Heart right ventricle (tissue), 16 donors: ENCODE results near the gene FAM180A. TPM values are rescaled to one million over a fixed set of nuclear protein-coding genes. Genes with fewer than 3 reads are reported as not detected.

Experiments used
- ATAC-seq, 8 donors: fragments of 200-7000 bp; cut with Tn5 transposase; one replicate each; pipeline ENCODE4 v1.9.1; 2020; ENCODE audit warnings: mild to moderate bottlenecking in 8 of 8, moderate library complexity in 8 of 8, moderate number of reproducible peaks in 1 of 8
- DNase-seq, 2 donors: peaks; one replicate each; pipeline ENCODE4 v3.0.0-alpha.2; 2020
- H3K27ac ChIP-seq, 10 donors: fragments of 200-600 bp; sonication (generic) in 2 of 10; one replicate each; pipeline versions ENCODE4 v1.5.0 to v1.8.0; 2020 to 2022; ENCODE audit warnings: mild to moderate bottlenecking in 3 of 10
- H3K27me3 ChIP-seq, 7 donors: fragments of 200-600 bp; one replicate each; pipeline ENCODE4 v1.8.0; 2021 to 2022; ENCODE audit warnings: mild to moderate bottlenecking in 2 of 7
- H3K36me3 ChIP-seq, 9 donors: fragments of 200-600 bp; sonication (generic) in 1 of 9; one replicate each; pipeline versions ENCODE4 v1.5.0 to v1.8.0; 2020 to 2022; ENCODE audit warnings: mild to moderate bottlenecking in 2 of 9
- H3K4me1 ChIP-seq, 9 donors: fragments of 200-600 bp; sonication (generic) in 1 of 9; one replicate each; pipeline versions ENCODE4 v1.5.0 to v1.8.0; 2020 to 2022; ENCODE audit warnings: mild to moderate bottlenecking in 4 of 9
- H3K4me3 ChIP-seq, 10 donors: fragments of 200-600 bp; sonication (generic) in 2 of 10; one replicate each; pipeline versions ENCODE4 v1.5.0 to v1.8.0; 2020 to 2022; ENCODE audit warnings: mild to moderate bottlenecking in 7 of 10, moderate library complexity in 2 of 10
- H3K9me3 ChIP-seq, 11 donors: fragments of 200-600 bp in 10 of 11; sonication (generic) in 2 of 11; one replicate each; pipeline versions ENCODE4 v1.5.0 to v1.8.0; 2013 to 2022; ENCODE audit warnings: mild to moderate bottlenecking in 2 of 11, control low read depth in 1 of 11, moderate library complexity in 1 of 11
- WGBS, 2 donors: extraction: QIAGEN DNeasy Blood & Tissue Kit; methylation state at CpG; one replicate each; pipeline ENCODE4 v1.1.7; 2013; ENCODE audit warnings: inconsistent platforms in 1 of 2; 5-methylcytosine and 5-hydroxymethylcytosine counted together
- intact Hi-C, 10 donors: fragments of 100-400 bp; cut with DNase I; formaldehyde crosslinking; loops; one replicate each; pipeline versions ENCODE4 v1.11.1 to v1.14.2; 2022
- polyA plus RNA-seq, 2 donors: library from polyadenylated mRNA; stranded (reverse); fragments of 200-250 nt; gene quantifications; one replicate each; pipeline ENCODE4 v1.2.3, GENCODE V29; 2013
- total RNA-seq, 10 donors: library from RNA; stranded (reverse); fragmentation: NEBNext Ultra II Directional in 3 of 10; extraction: Animal tissue kit (Norgen Biotek cat#: 25700) in 3 of 10; gene quantifications; one replicate each; pipeline versions ENCODE4 v1.2.1 to v1.2.4, GENCODE V29; 2021 to 2023
- TF ChIP-seq, protein P1 (sequence below), 9 donors: fragments of 200-600 bp; sonication (generic) in 2 of 9; IDR thresholded peaks; one replicate each; pipeline versions ENCODE4 v1.5.0 to v1.8.0; 2021 to 2022; ENCODE audit warnings: antibody characterized with exemption in 9 of 9, mild to moderate bottlenecking in 5 of 9, moderate library complexity in 1 of 9
- donor health status: Arrhythmogenic right ventricular cardiomyopathy.
- donor health status: ischemic (EF 13 %, LVEDD 7.1; RV severe dilation, severe dysfunction).
- donor health status: healthy with polysubstance abuse.
- donor health status: DM: no; HTN: yes; CAD: no.
- donor health status: DM: no; HTN: no; CAD: no.
- donor health status: ischemic (EF 25% LVEDD 6.9; RV normal size, moderate dysfunction).
- donor health status: ischemic (EF 25% LVEDD 5.7; RV mildly dilated, moderate dysfunction).
- donor health status: healthy.
- donor health status: DM: yes; HTN: yes; CAD: no.
- donor health status: Ischemic cardiomyopathy.
- donor health status: ischemic (EF 35%, LVEDD 5.7; RV mildly dilated, moderate dysfunction).
- donor health status: nonischemic (EF 11% LVEDD 7.7; RV severe dilation, severe dysfunction).
- donor health status: DM: yes; HTN: yes; CAD: no.
- donor health status: PGD.
- donor health status: ischemic (EF 29% LVEDD 5.4; RV normal size, mild dysfunction).
- donor health status: nonischemic (EF 23%, LVEDD 6.1; RV moderate dilation, normal function).

FAM180A gene
- total and polyA plus RNA-seq, 12 donors = 2.0 to 47.6 (median 17.1) TPM

DNA sequence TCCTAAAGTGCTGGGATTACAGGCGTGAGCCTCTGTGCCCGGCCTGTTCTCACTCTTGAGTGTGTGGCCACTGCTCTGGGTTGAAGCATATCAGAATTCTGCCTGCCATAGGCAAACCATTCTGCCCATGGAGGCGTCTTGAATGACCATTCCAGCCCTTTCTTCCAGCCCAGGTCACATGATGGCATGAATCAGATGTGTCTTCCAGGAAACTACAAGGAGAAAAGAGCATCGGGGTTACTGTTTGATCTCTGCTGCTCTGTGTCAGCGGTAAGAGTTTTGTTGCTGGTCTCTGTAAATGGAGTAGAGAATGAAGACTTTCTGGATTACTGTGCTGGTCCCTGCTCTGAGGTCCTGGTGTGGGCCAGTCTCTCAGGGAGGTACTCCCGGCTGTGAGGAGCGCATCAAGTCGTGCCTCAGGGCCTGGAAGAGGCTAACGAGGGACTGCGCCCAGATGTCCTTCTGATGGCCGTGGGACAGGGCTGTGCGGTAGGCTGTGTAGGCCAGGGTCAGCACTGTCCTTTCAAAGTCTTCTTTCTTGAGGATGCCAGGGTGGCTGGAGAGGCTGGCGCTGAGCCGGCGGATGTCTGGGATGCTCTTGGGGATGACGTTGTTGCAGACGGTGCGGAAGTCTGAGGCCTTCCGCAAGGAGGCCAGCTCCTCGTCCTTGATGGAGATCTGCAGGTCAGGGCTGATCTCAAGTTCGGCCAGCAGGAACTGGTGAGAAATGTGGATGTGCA, 14.8 kb downstream of the FAM180A start:
- intact Hi-C loops = no loop called here
- H3K9me3 ChIP-seq = no peaks in the 10 kb centered on the region
- peaks cover 0 to 42% (median 0%) of the 10 kb centered on the region in 9 donors for H3K36me3 ChIP-seq
- no peak overlapping the region for H3K4me3 ChIP-seq
- no peak for DNase-seq
- ATAC-seq = peak in 1 of 8 donors; percentile 21
- TF ChIP-seq, protein P1, sequence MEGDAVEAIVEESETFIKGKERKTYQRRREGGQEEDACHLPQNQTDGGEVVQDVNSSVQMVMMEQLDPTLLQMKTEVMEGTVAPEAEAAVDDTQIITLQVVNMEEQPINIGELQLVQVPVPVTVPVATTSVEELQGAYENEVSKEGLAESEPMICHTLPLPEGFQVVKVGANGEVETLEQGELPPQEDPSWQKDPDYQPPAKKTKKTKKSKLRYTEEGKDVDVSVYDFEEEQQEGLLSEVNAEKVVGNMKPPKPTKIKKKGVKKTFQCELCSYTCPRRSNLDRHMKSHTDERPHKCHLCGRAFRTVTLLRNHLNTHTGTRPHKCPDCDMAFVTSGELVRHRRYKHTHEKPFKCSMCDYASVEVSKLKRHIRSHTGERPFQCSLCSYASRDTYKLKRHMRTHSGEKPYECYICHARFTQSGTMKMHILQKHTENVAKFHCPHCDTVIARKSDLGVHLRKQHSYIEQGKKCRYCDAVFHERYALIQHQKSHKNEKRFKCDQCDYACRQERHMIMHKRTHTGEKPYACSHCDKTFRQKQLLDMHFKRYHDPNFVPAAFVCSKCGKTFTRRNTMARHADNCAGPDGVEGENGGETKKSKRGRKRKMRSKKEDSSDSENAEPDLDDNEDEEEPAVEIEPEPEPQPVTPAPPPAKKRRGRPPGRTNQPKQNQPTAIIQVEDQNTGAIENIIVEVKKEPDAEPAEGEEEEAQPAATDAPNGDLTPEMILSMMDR (IDR thresholded peaks at IDR 0.05) = no peak
- peaks cover 0 to 29% (median 0%) of the 10 kb centered on the region in 9 donors for H3K4me1 ChIP-seq
- WGBS, 2 donors = 90 to 91% methylated on average over 21 of the region's 21 CpGs
- no peaks in the 10 kb centered on the region for H3K27me3 ChIP-seq
- H3K27ac ChIP-seq = no peak overlapping the region

DNA sequence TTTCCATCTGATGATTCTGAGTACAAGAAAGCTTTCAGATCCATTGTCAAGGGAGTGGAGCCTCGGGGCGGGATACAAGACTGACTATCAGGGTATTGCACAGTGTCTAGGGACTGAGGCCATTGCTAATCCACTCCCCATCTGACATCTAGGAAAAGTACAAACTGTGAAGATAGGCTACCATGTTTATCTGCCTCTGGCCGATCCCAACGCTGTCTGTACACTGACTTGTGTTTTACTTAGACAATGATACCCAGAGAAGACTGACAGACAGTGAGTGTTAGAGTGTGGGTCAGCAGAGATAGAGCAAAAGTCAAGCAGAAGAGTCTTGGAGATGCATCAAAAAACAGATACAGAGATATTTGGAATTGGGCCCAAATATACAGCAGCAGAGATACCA, 17.5 kb downstream of the FAM180A start:
- Histone ChIP-seq H3K4me3 (no peak overlapping the region), H3K27me3 (no peaks in the 10 kb centered on the region), H3K27ac (no peak overlapping the region), H3K9me3 (no peaks in the 10 kb centered on the region), H3K4me1 (peaks cover 0 to 20% (median 0%) of the 10 kb centered on the region in 9 donors), H3K36me3 (peaks cover 0 to 34% (median 0%) of the 10 kb centered on the region in 9 donors)
- no peak for DNase-seq
- no peak for ATAC-seq
- TF ChIP-seq, protein P1 (IDR thresholded peaks at IDR 0.05) = no peak
- WGBS, 2 donors = 72 to 89% methylated on average over 4 of the region's 4 CpGs
- intact Hi-C loops = no loop called here

DNA sequence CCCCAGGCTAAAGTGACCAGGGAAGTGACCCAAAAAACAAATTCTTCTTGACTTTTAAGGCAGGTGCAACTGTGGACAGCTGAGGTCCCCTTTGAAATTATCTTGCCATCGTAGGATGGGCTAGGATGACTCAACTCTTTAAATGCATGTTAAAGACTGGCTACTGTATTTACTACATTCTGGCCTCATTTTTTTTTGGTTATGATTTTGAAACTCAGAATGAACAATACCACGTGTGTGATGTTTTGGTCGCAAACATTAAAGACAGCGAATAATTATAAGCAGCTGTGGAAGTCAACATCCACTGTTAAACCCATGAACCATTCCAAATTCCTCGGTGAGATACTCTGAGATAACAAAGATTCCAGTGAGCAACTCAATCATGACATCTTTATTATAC, 19.4 kb downstream of the FAM180A start:
- Histone ChIP-seq H3K27ac (no peak overlapping the region), H3K9me3 (no peaks in the 10 kb centered on the region), H3K4me1 (peaks cover 0 to 20% (median 0%) of the 10 kb centered on the region in 9 donors), H3K36me3 (peaks cover 0 to 20% (median 0%) of the 10 kb centered on the region in 9 donors), H3K27me3 (no peaks in the 10 kb centered on the region), H3K4me3 (no peak overlapping the region)
- DNase-seq (no peak), ATAC-seq (no peak)
- TF ChIP-seq, protein P1 (IDR thresholded peaks at IDR 0.05) = no peak
- WGBS, 2 donors = 84 to 92% methylated on average over 5 of the region's 5 CpGs
- intact Hi-C loops = no loop called here

DNA sequence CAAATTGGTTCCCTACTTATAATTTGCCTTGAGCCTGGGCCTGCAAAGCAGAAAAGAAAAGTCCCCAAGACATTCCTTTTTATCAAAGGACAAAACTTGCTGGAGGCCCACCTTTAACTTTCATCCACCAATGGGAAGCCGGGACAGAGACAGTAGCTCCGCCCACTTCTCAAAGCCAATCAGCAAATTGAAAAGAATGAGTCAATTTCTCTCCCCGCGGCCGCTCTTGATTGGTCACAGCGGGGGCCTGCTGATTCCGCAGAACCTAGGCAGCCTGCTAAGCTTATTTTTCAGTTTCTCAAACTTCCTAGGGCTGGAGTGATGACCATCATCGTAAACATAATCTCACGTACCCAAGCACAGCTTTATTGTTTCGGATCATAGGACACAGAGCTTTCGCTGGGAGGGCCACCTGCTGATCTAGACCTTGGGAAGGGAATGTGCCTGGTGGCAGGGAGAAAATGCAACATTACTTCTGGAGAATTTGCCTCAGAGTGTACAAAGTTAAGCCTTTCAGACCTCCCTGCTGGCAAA, 20.4 kb downstream of the FAM180A start, which contains the start of gene SLC13A4:
SLC13A4 (minus strand) TSS at position 51 of the 534 bp plus-strand sequence. CDS start 690 bp downstream, outside the sequence.
- TF ChIP-seq, protein P1 (IDR thresholded peaks at IDR 0.05) = no peak
- no peak for ATAC-seq
- Histone ChIP-seq H3K4me3 (no peak within 1 kb of the TSS), H3K4me1 (peaks cover 0 to 20% (median 0%) of the 10 kb centered on the region in 9 donors), H3K27me3 (no peaks in the 10 kb centered on the region), H3K36me3 (peaks cover 0 to 10% (median 0%) of the 10 kb centered on the region in 9 donors), H3K9me3 (no peaks in the 10 kb centered on the region), H3K27ac (no peak within 1 kb of the TSS)
- intact Hi-C loops = no loop called here
- 83 to 90% methylated on average over 11 of the region's 11 CpGs for WGBS, 2 donors
- no peak for DNase-seq
